Adipose tissue (tissue), 3 donors: ENCODE measurements around the gene BAX. TPM values are rescaled to one million over a fixed set of nuclear protein-coding genes. Genes with fewer than 3 reads are reported as not detected.

Experiments used
- H3K27ac ChIP-seq: one replicate; pipeline ENCODE4 v1.5.1; 2013; ENCODE audit warnings: low read depth, low read length
- WGBS, 3 donors: extraction: QIAGEN DNeasy Blood & Tissue Kit; methylation state at CpG; one replicate each; pipeline ENCODE4 v1.1.7; 2013; 5-methylcytosine and 5-hydroxymethylcytosine counted together
- polyA plus RNA-seq, 3 donors: library from polyadenylated mRNA; stranded (reverse); fragments of 200-250 nt; gene quantifications; one replicate each; pipeline ENCODE4 v1.2.3, GENCODE V29; 2013
- donor health status: healthy with polysubstance abuse.
- donor health status: Bipolar disorder and iron deficiency.
- donor health status: healthy.

The BAX gene
- polyA plus RNA-seq, 3 donors: 24.4 to 71.2 (median 39.9) TPM

DNA sequence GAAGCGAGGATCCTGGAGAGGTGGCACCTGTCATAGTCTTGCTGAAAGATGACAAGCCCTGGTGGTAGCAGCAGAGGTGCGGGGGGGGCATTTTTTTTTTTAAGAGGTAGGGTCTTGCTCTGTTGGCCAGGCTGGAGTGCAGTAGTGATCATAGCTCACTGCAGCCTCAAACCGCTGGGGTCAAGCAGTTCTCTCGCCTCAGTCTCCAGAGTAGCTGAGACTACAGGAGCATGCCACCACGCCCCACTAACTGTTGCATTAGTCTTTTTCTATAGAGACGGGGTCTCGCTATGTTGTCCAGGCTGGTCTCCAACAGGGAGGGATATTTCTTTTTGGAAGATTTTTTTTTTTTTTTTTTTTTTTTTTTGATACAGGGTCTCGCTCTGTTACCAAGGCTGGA is 3.3 kb downstream of the BAX start:
- WGBS, 3 donors: 95 to 97% (median 97%) methylated on average over 8 of the region's 8 CpGs
- no peak overlapping the region for H3K27ac ChIP-seq

- H3K27ac ChIP-seq: no peak overlapping the region
- WGBS, 3 donors: 71 to 86% (median 78%) methylated on average over 16 of the region's 16 CpGs
Measured at GRCh38 chr19:48959341-48960239, 4.9 kb downstream of the BAX start.

GRCh38 chr19:48961051-48961649 is 6.5 kb downstream of the BAX start:
- H3K27ac ChIP-seq: no peak overlapping the region
- 85 to 89% (median 88%) methylated on average over 17 to 19 of the region's 19 CpGs for WGBS, 3 donors

GRCh38 chr19:48961673-48962028 is 7.0 kb downstream of the BAX start:
- H3K27ac ChIP-seq: no peak overlapping the region
- WGBS, 3 donors: 83 to 89% (median 85%) methylated on average over 12 of the region's 12 CpGs

- 44 to 49% (median 49%) methylated on average over 22 of the region's 22 CpGs for WGBS, 3 donors
- H3K27ac ChIP-seq: peak overlapping the region; percentile 48
Measured at GRCh38 chr19:48962029-48962848, 7.6 kb downstream of the BAX start.

DNA sequence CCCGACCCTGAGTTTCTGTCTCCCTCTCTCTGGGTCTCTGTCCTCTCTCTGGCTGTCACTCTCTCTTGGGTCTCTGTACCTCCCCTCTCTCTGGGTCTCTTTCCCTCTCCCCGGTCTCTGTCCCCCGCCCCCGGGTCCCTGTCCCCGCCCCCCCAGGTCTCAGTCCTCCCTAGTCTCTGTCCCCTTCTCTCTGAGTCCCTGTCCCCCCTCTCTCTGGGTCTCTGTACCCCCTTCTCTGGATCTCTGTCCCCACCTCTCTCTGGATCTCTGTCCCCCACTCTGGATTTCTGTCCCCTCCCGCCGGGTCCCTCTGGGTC is 8.1 kb downstream of the BAX start:
- 38 to 54% (median 45%) methylated on average over 4 to 7 of the region's 7 CpGs for WGBS, 3 donors
- peak overlapping the region; percentile 48 for H3K27ac ChIP-seq

- WGBS, 3 donors: 10 to 13% (median 12%) methylated on average over 22 to 28 of the region's 28 CpGs
- H3K27ac ChIP-seq: peak overlapping the region; percentile 4
Measured at GRCh38 chr19:48963371-48964204, 8.9 kb downstream of the BAX start.

GRCh38 chr19:48964205-48965039 is 9.7 kb downstream of the BAX start:
- WGBS, 3 donors: 19 to 29% (median 20%) methylated on average over 19 of the region's 19 CpGs
- H3K27ac ChIP-seq: peak overlapping the region; percentile 13

DNA sequence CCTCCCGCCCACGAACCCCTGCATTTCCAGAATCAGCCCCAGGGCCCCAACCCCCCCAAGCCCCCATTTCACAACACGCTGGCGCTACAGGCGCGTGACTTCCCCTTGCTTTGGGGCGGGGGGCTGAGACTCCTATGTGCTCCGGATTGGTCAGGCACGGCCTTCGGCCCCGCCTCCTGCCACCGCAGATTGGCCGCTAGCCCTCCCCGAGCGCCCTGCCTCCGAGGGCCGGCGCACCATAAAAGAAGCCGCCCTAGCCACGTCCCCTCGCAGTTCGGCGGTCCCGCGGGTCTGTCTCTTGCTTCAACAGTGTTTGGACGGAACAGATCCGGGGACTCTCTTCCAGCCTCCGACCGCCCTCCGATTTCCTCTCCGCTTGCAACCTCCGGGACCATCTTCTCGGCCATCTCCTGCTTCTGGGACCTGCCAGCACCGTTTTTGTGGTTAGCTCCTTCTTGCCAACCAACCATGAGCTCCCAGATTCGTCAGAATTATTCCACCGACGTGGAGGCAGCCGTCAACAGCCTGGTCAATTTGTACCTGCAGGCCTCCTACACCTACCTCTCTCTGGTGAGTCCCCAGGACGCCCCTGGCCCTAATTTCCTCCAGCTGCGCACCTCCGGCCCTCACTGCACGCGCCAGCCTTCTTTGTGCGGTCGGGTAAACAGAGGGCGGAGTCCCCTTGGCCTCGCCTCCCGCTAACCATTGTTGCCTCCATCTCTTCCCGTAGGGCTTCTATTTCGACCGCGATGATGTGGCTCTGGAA is 10.5 kb downstream of the BAX start, which contains the start of gene FTL:
TSS of gene FTL (plus strand) at position 270 of the 766 bp plus-strand sequence. CDS start at position 469, 199 bp downstream.
- H3K27ac ChIP-seq: peak within 1 kb of the TSS; percentile 51
- WGBS, 3 donors: 0 to 1% (median 0%) methylated on average over 50 to 52 of the region's 52 CpGs

DNA sequence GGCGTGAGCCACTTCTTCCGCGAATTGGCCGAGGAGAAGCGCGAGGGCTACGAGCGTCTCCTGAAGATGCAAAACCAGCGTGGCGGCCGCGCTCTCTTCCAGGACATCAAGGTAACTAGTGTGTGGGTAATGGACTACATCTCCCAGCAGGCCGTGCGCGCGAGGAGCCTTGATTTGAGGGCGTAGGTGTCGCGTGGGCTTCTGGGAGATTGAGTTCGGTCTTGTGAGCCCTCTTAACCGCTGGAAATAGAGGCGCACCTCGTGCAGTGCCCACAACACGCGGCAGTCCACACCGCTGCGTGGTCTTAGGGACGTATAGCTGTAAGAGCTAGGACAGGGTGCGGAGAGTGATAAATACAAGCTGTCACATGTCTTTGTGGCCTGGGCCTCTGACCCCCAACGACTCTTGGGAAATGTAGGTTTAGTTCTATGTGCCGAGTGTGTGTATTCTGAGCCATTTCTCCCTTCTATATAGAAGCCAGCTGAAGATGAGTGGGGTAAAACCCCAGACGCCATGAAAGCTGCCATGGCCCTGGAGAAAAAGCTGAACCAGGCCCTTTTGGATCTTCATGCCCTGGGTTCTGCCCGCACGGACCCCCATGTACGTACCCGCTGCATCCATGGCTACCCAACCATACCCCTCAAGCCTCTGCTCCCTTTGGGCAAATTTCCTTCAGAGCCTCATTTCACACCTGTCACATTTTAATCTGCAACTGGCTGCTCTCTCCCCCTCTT is 11.3 kb downstream of the BAX start:
- H3K27ac ChIP-seq: no peak overlapping the region
- 9 to 11% (median 10%) methylated on average over 36 of the region's 36 CpGs for WGBS, 3 donors

DNA sequence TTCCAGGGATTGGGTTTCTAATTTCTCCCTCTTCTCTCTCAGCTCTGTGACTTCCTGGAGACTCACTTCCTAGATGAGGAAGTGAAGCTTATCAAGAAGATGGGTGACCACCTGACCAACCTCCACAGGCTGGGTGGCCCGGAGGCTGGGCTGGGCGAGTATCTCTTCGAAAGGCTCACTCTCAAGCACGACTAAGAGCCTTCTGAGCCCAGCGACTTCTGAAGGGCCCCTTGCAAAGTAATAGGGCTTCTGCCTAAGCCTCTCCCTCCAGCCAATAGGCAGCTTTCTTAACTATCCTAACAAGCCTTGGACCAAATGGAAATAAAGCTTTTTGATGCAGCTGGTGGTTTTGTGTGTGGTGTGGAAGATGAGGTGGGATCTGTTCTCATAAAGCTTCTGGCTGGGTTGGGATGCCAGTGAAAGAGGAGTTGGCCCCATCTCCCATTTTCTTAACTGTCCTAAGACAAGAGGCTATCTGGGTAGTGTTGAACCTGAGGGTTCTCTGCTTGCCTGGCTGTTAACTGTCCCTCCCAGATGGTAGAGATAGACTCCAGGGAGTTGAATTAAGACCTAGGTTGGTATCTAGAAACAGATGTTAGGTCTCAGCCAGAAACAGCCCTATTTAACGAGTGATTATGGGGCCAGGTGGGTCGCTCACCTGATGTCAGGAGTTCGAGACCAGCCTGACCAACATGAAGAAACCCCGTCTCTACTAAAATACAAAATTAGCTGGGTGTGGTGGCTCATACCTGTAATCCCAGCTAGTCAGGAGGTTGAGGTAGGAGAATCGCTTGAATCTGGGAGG is 12.1 kb downstream of the BAX start:
- 78 to 89% (median 80%) methylated on average over 10 of the region's 10 CpGs for WGBS, 3 donors

GRCh38 chr19:48967346-48968178 is 12.9 kb downstream of the BAX start:
- H3K27ac ChIP-seq: no peak overlapping the region
- 67 to 88% (median 67%) methylated on average over 14 of the region's 14 CpGs for WGBS, 3 donors

More for the DNA sequence above, 12.1 kb downstream of the BAX start:
- no peak overlapping the region for H3K27ac ChIP-seq

- WGBS, 3 donors: 54 to 64% (median 60%) methylated on average over 4 of the region's 4 CpGs
- no peak overlapping the region for H3K27ac ChIP-seq
Measured at GRCh38 chr19:48968179-48968661, 13.5 kb downstream of the BAX start.

- WGBS, 3 donors: 79 to 84% (median 82%) methylated on average over 15 of the region's 15 CpGs
- H3K27ac ChIP-seq: no peak overlapping the region
Measured at GRCh38 chr19:48968813-48969218, 14.1 kb downstream of the BAX start.
